Measurements from ENCODE around the gene ARRDC2. TPM values are rescaled to one million over a fixed set of nuclear protein-coding genes. Genes with fewer than 3 reads are reported as not detected.

Gene ARRDC2
- total and polyA plus RNA-seq, 2 of the 13 experiments (the other 11 are each of a cell fraction or from before 2014, with no cell fraction given): 2.1 to 3.4 TPM

- TF ChIP-seq ZFP37 (CRISPR knock-in tag; IDR thresholded peaks at IDR 0.05; ENCODE audit: borderline replicate concordance): peak; percentile 48; the same call in 1 of the 2 replicates
- no peak for TF ChIP-seq CHD2 (IDR thresholded peaks at IDR 0.05; ENCODE audit: low read depth, low read length)
- no peak for TF ChIP-seq FOXP1 (IDR thresholded peaks at IDR 0.05)
- TF ChIP-seq FOXP1 (CRISPR knock-in tag; IDR thresholded peaks at IDR 0.05): no peak
- no peak for TF ChIP-seq THAP8 (CRISPR knock-in tag; IDR thresholded peaks at IDR 0.05; ENCODE audit: borderline replicate concordance)
- TF ChIP-seq ZBTB20 (CRISPR knock-in tag; IDR thresholded peaks at IDR 0.05; ENCODE audit: borderline replicate concordance, low read depth): peak; percentile 51; the same call in 1 of the 2 replicates
- 0 out of 2 replicates have a peak, but pooled peaks have one; percentile 59 for TF ChIP-seq ZNF253 (CRISPR knock-in tag; IDR thresholded peaks at IDR 0.05; ENCODE audit: borderline replicate concordance)
- TF ChIP-seq RXRA (CRISPR knock-in tag; IDR thresholded peaks at IDR 0.05): no peak
- no peak for TF ChIP-seq DZIP1 (CRISPR knock-in tag; IDR thresholded peaks at IDR 0.05)
- no peak for TF ChIP-seq CBX5 (CRISPR knock-in tag; IDR thresholded peaks at IDR 0.05; ENCODE audit: borderline replicate concordance)
- TF ChIP-seq ZNF136 (CRISPR knock-in tag; IDR thresholded peaks at IDR 0.05; ENCODE audit: low read depth): no peak
- TF ChIP-seq ZNF792 (CRISPR knock-in tag; IDR thresholded peaks at IDR 0.05): 0 out of 2 replicates have a peak, but pooled peaks have one; percentile 34
- TF ChIP-seq TFDP2 (CRISPR knock-in tag; IDR thresholded peaks at IDR 0.05): peak; percentile 44; the same call in 1 of the 2 replicates
- no peak for TF ChIP-seq ZBTB1 (CRISPR knock-in tag; IDR thresholded peaks at IDR 0.05; ENCODE audit: borderline replicate concordance)
- no peak for TF ChIP-seq NBN (conservative IDR thresholded peaks at IDR 0.05)
- TF ChIP-seq CENPT (CRISPR knock-in tag; IDR thresholded peaks at IDR 0.05; ENCODE audit: low read depth): peak; percentile 78; the same call in 1 of the 2 replicates
- no peak for TF ChIP-seq IRF1 (CRISPR knock-in tag; IDR thresholded peaks at IDR 0.05; ENCODE audit: low read depth)
- no peak for TF ChIP-seq REXO4 (CRISPR knock-in tag; IDR thresholded peaks at IDR 0.05; ENCODE audit: borderline replicate concordance)
- TF ChIP-seq ATF6 (CRISPR knock-in tag; conservative IDR thresholded peaks at IDR 0.05): no peak
- no peak for TF ChIP-seq TCF7 (IDR thresholded peaks at IDR 0.05; ENCODE audit: low read depth)
Measured at GRCh38 chr19:18000915-18001776, 6.8 kb upstream of the ARRDC2 start (continued).
